ENCODE results near the gene POLG. TPM values are rescaled to one million over a fixed set of nuclear protein-coding genes. Genes with fewer than 3 reads are reported as not detected.

Gene POLG
- total and polyA plus RNA-seq, 2 of the 13 experiments (the other 11 are each of a cell fraction or from before 2014, with no cell fraction given), result 26.6 to 35.5 TPM

- TF ChIP-seq NFAT5 (CRISPR knock-in tag; IDR thresholded peaks at IDR 0.05), result peak; percentile 95
- no peak for TF ChIP-seq EED (CRISPR knock-in tag; IDR thresholded peaks at IDR 0.05)
- no peak for TF ChIP-seq NFE2L2 (IDR thresholded peaks at IDR 0.05; ENCODE audit: low read length)
- no peak for TF ChIP-seq ZNF775 (CRISPR knock-in tag; IDR thresholded peaks at IDR 0.05; ENCODE audit: borderline replicate concordance)
- no peak for TF ChIP-seq XBP1 (CRISPR knock-in tag; IDR thresholded peaks at IDR 0.05)
- TF ChIP-seq ZNF788 (CRISPR knock-in tag; IDR thresholded peaks at IDR 0.05; ENCODE audit: borderline replicate concordance), result no peak
- TF ChIP-seq ZC3H4 (CRISPR knock-in tag; IDR thresholded peaks at IDR 0.05; ENCODE audit: borderline replicate concordance), result no peak
- no peak for TF ChIP-seq NR2F1 (CRISPR knock-in tag; IDR thresholded peaks at IDR 0.05)
- TF ChIP-seq CENPBD1 (CRISPR knock-in tag; IDR thresholded peaks at IDR 0.05; ENCODE audit: borderline replicate concordance, low read depth), result no peak
- TF ChIP-seq, protein P1, sequence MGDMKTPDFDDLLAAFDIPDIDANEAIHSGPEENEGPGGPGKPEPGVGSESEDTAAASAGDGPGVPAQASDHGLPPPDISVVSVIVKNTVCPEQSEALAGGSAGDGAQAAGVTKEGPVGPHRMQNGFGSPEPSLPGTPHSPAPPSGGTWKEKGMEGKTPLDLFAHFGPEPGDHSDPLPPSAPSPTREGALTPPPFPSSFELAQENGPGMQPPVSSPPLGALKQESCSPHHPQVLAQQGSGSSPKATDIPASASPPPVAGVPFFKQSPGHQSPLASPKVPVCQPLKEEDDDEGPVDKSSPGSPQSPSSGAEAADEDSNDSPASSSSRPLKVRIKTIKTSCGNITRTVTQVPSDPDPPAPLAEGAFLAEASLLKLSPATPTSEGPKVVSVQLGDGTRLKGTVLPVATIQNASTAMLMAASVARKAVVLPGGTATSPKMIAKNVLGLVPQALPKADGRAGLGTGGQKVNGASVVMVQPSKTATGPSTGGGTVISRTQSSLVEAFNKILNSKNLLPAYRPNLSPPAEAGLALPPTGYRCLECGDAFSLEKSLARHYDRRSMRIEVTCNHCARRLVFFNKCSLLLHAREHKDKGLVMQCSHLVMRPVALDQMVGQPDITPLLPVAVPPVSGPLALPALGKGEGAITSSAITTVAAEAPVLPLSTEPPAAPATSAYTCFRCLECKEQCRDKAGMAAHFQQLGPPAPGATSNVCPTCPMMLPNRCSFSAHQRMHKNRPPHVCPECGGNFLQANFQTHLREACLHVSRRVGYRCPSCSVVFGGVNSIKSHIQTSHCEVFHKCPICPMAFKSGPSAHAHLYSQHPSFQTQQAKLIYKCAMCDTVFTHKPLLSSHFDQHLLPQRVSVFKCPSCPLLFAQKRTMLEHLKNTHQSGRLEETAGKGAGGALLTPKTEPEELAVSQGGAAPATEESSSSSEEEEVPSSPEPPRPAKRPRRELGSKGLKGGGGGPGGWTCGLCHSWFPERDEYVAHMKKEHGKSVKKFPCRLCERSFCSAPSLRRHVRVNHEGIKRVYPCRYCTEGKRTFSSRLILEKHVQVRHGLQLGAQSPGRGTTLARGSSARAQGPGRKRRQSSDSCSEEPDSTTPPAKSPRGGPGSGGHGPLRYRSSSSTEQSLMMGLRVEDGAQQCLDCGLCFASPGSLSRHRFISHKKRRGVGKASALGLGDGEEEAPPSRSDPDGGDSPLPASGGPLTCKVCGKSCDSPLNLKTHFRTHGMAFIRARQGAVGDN (CRISPR knock-in tag; IDR thresholded peaks at IDR 0.05), result peak; percentile 48
- no peak for TF ChIP-seq HIC2 (CRISPR knock-in tag; IDR thresholded peaks at IDR 0.05; ENCODE audit: low read depth)
- TF ChIP-seq ZNF577 (CRISPR knock-in tag; IDR thresholded peaks at IDR 0.05; ENCODE audit: borderline replicate concordance, low read depth), result no peak
- TF ChIP-seq ZNF674 (CRISPR knock-in tag; IDR thresholded peaks at IDR 0.05; ENCODE audit: low read depth), result no peak
- no peak for TF ChIP-seq ZNF546 (CRISPR knock-in tag; conservative IDR thresholded peaks at IDR 0.05)
- peak; percentile 70; the same call in 1 of the 2 replicates for TF ChIP-seq ATF2 (CRISPR knock-in tag; IDR thresholded peaks at IDR 0.05)
Measured at GRCh38 chr15:89361451-89362202, 27.0 kb upstream of the POLG start (continued).

Measured in HepG2 (cell line).